Measurements from ENCODE around the gene CCR1.

DNA sequence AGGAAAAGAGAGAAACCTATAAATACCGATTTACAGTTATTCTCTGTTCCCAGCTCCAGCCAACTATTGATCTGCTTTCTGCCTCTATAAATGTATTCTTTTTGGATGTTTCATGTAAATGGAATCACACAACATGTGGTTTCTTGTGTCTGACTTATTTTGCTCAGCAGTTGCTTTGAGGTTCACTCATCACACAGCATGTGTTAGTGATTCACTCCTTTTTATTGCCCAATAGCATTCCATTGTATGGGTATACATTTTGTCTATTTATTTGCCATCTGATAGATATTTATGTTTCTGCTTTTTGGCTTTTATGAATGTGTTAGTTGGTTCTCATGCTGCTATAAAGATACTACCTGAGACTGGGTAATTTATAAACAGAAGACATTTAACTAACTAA lies 23.6 kb downstream of the CCR1 start:
- TF ChIP-seq EZH2 (IDR thresholded peaks at IDR 0.05) = no peak
- TF ChIP-seq POLR2AphosphoS5 (IDR thresholded peaks at IDR 0.05; ENCODE audit: borderline replicate concordance, low read depth, low read length) = no peak

Data from SK-N-MC (cell line).